GM10248 (cell line): ENCODE measurements around the gene PDPN.

Experiments used
- CTCF ChIA-PET: fragments of 300-600 bp; sonication (Branson Sonifier 250); formaldehyde crosslinking; extraction: SDS; loops from one replicate; lab custom pipeline; 2021; ENCODE audit warnings: antibody characterized with exemption; lab: Yijun Ruan, JAX
- POLR2A ChIA-PET: fragments of 350-650 bp; sonication (Branson Sonifier 250); formaldehyde crosslinking; extraction: SDS; loops from one replicate; lab custom pipeline; 2020; ENCODE audit warnings: antibody characterized with exemption; lab: Yijun Ruan, JAX
- DNase-seq: peaks from one replicate; pipeline ENCODE4 v3.0.0; 2012; ENCODE audit errors: extremely low spot score
- CTCF ChIP-seq: IDR thresholded peaks from 2 replicates; pipeline ENCODE4 v1.5.1; 2012; ENCODE audit warnings: mild to moderate bottlenecking, low read depth; ENCODE audit errors: extremely low read depth, missing control alignments, control extremely low read depth

PDPN gene

GRCh38 chr1:13618483-13618882 lies 34.9 kb downstream of the PDPN start:
- no peak for TF ChIP-seq CTCF
- DNase-seq, result no peak
- ChIA-PET CTCF (no interaction called here), POLR2A (no interaction called here)

GRCh38 chr1:13619909-13620308 lies 36.3 kb downstream of the PDPN start:
- TF ChIP-seq CTCF, result no peak
- ChIA-PET POLR2A (no interaction called here), CTCF (no interaction called here)
- no peak for DNase-seq

- TF ChIP-seq CTCF, result no peak
- CTCF ChIA-PET, result no interaction called here
- POLR2A ChIA-PET, result no interaction called here
- no peak for DNase-seq
Observed at GRCh38 chr1:13620825-13621224, 37.2 kb downstream of the PDPN start.

GRCh38 chr1:13622446-13622845 lies 38.8 kb downstream of the PDPN start:
- no peak for DNase-seq
- ChIA-PET POLR2A (no interaction called here), CTCF (no interaction called here)
- no peak for TF ChIP-seq CTCF

GRCh38 chr1:13623021-13623637 lies 39.5 kb downstream of the PDPN start:
- no peak for DNase-seq
- CTCF ChIA-PET, result no interaction called here
- TF ChIP-seq CTCF, result no peak
- POLR2A ChIA-PET, result no interaction called here

- no peak for DNase-seq
- no peak for TF ChIP-seq CTCF
- ChIA-PET CTCF (no interaction called here), POLR2A (no interaction called here)
Observed at GRCh38 chr1:13624526-13624925, 40.9 kb downstream of the PDPN start.
